Measurements from ENCODE around the gene CD1B.
"Not testable (repeated sequence)": the region's sequence is repeated elsewhere in the genome, so short reads cannot be mapped to it uniquely, and the experiment has no call there.

The CD1B gene

GRCh38 chr1:158327481-158327880 lies 3.9 kb downstream of the CD1B start:
- DNase-seq, result no peak

GRCh38 chr1:158324395-158324794 lies 6.9 kb downstream of the CD1B start:
- DNase-seq, result no peak

- no peak for DNase-seq
Measured at GRCh38 chr1:158323866-158324265, 7.5 kb downstream of the CD1B start.

GRCh38 chr1:158311066-158311465 lies 20.3 kb downstream of the CD1B start:
- no peak for DNase-seq

GRCh38 chr1:158310623-158311022 lies 20.7 kb downstream of the CD1B start:
- DNase-seq, result no peak

GRCh38 chr1:158295791-158296190 lies 35.5 kb downstream of the CD1B start:
- no peak for DNase-seq

GRCh38 chr1:158290321-158290844 lies 40.9 kb downstream of the CD1B start:
- no peak for DNase-seq

GRCh38 chr1:158289811-158290210 lies 41.5 kb downstream of the CD1B start, which contains the start of gene CD1C:
Gene CD1C (plus strand): TSS chr1:158289923. CDS start chr1:158290065, 142 bp downstream.
- no peak for DNase-seq

- no peak for DNase-seq
Measured at GRCh38 chr1:158286941-158287346, 44.4 kb downstream of the CD1B start.

GRCh38 chr1:158286487-158286886 lies 44.8 kb downstream of the CD1B start:
- DNase-seq, result no peak

- no peak for DNase-seq
Measured at GRCh38 chr1:158285756-158286241, 45.5 kb downstream of the CD1B start.

GRCh38 chr1:158283965-158284364 lies 47.4 kb downstream of the CD1B start:
- no peak for DNase-seq

- DNase-seq, result not testable (repeated sequence)
Measured at GRCh38 chr1:158282421-158282820, 48.9 kb downstream of the CD1B start.

All from NCI-H345 (cell line).